ENCODE data around the gene PPP2R2C. TPM values are rescaled to one million over a fixed set of nuclear protein-coding genes. Genes with fewer than 3 reads are reported as not detected.

PPP2R2C gene
- total RNA-seq, 6 experiments from 2014 or later: 0.12 to 0.27 TPM; not detected in 4

DNA sequence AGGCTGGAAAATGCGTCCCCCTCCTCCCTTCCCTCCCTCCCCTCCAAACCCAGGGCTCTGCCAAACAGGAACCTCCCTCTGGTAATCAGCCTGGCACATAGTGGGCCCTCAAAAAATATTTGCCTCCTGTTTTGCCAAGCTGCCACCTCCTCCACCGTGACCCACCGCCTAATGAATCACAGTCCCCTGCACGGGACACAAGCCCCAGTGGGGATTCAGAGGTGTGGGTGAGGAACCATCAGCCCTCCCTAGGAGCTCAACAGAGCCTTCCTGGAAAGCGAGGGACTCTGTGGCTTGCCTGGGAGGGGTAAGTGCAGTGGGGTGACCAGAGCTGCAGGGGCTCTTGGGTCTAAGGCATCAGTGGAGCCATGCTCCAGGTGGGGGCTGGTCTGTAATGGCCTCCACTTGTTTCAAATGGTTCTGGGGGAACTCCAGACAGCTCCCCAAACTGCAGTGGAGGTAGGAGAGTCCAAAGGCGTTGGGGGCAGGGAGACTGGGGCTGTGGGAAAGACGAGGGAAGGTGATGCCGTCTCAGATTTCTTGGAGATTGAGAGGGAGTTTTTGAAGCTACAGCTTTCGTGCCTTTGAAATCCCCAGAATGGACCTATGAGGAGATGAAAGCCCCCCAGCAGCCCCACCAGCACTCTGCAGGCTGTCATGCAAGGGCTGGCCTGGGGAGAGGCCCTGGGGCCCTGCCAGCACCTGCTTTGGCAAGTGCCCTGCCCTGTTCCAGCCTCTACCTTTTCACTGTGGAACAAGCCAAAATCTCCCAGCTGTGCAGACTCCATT lies 1.0 kb upstream of the PPP2R2C start:
- DNase-seq: no peak
- Histone ChIP-seq H3K36me3 (no peaks in the 10 kb centered on the region), H3K9me3 (no peaks in the 10 kb centered on the region), H3K4me3 (no peak overlapping the region), H3K27me3 (peaks cover 0 to 8% of the 10 kb centered on the region in 2 donors), H3K27ac (no peak overlapping the region), H3K4me1 (peaks cover 0 to 12% (median 0%) of the 10 kb centered on the region in 4 donors)
- intact Hi-C loops (cut with DNase I): no loop called here
- TF ChIP-seq, protein P1, sequence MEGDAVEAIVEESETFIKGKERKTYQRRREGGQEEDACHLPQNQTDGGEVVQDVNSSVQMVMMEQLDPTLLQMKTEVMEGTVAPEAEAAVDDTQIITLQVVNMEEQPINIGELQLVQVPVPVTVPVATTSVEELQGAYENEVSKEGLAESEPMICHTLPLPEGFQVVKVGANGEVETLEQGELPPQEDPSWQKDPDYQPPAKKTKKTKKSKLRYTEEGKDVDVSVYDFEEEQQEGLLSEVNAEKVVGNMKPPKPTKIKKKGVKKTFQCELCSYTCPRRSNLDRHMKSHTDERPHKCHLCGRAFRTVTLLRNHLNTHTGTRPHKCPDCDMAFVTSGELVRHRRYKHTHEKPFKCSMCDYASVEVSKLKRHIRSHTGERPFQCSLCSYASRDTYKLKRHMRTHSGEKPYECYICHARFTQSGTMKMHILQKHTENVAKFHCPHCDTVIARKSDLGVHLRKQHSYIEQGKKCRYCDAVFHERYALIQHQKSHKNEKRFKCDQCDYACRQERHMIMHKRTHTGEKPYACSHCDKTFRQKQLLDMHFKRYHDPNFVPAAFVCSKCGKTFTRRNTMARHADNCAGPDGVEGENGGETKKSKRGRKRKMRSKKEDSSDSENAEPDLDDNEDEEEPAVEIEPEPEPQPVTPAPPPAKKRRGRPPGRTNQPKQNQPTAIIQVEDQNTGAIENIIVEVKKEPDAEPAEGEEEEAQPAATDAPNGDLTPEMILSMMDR (IDR thresholded peaks at IDR 0.05): no peak
- TF ChIP-seq POLR2A (IDR thresholded peaks at IDR 0.05): no peak
- 30% methylated on average over 8 of the region's 9 CpGs for WGBS (ENCODE audit: insufficient coverage, low coverage, low lambda C conversion rate, missing lambda C conversion rate)
- ATAC-seq: no peak

DNA sequence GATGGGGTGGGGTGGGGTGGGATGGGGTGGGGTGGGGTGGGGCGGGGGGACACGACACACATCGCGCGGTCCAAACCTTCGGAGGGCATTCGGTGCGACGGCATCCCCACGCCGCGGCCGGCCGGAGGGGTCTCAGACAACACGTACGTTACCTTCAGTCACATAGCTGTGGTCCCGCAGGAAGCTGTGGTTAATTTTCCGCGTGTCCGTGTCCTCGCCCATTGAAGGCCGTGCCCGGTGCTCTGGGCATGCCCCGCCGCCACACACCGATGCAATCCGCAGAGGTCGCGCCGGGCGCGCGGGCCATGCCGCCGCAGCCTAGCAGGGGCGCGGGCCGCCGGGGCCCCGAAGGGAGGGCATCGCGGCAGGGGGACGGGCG lies 417 bp downstream of the PPP2R2C start:
- TF ChIP-seq, protein P1 (IDR thresholded peaks at IDR 0.05): no peak
- TF ChIP-seq POLR2A (IDR thresholded peaks at IDR 0.05): no peak
- DNase-seq (peak in 1 of 3 donors; percentile 34), ATAC-seq (no peak)
- H3K9me3 ChIP-seq: no peaks in the 10 kb centered on the region
- WGBS (ENCODE audit: insufficient coverage, low coverage, low lambda C conversion rate, missing lambda C conversion rate): no CpG with 5 or more reads among the region's 44 CpGs
- H3K27ac ChIP-seq: no peak overlapping the region
- H3K4me1 ChIP-seq: peaks cover 0 to 12% (median 0%) of the 10 kb centered on the region in 4 donors
- peaks cover 0 to 8% of the 10 kb centered on the region in 2 donors for H3K27me3 ChIP-seq
- no peaks in the 10 kb centered on the region for H3K36me3 ChIP-seq
- H3K4me3 ChIP-seq: no peak overlapping the region
- intact Hi-C loops (cut with DNase I): no loop called here

DNA sequence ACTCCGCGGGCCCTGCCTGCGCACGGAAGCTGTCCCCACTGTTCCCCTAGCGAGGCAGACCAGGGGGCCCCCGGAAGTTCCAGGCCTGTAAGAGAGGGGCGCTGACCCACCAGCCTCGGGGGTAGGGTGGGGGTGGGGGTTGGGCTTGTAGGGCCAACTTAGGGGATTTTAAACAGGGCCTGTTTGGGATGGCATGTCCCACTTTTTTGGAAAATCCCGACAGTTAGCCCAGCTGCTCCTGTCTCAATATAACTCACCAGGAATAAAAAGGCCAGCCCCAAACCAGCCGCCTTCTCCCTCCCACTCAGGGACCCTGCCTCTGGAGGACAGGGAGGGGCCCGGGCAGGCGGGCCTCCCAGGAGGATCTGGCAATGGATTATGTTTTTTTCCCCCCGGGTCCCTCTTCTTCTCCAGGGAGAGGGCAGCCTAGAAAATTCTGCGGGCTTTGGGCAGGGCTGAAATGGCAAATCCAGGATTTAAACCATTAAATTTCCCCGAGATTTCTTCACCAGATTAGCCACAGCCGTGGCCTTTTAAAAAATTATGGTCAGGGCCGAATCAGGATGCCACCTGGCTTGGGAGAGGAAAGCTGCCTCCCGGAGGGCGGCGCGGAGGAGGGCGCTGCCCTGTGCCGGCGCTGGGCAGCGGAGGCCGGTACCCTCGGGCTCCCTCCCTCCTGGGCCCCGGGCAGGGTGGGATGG lies 957 bp downstream of the PPP2R2C start:
- no peaks in the 10 kb centered on the region for H3K36me3 ChIP-seq
- no peaks in the 10 kb centered on the region for H3K9me3 ChIP-seq
- intact Hi-C loops (cut with DNase I): no loop called here
- H3K4me1 ChIP-seq: peaks cover 0 to 12% (median 0%) of the 10 kb centered on the region in 4 donors
- TF ChIP-seq, protein P1 (IDR thresholded peaks at IDR 0.05): no peak
- TF ChIP-seq POLR2A (IDR thresholded peaks at IDR 0.05): no peak
- peak in 1 of 3 donors; percentile 7 for DNase-seq
- 6% methylated on average over 5 of the region's 28 CpGs for WGBS (ENCODE audit: insufficient coverage, low coverage, low lambda C conversion rate, missing lambda C conversion rate)
- peaks cover 0 to 8% of the 10 kb centered on the region in 2 donors for H3K27me3 ChIP-seq
- no peak for ATAC-seq
- peak overlapping the region in 1 of 3 donors; percentile 46 for H3K4me3 ChIP-seq
- H3K27ac ChIP-seq: no peak overlapping the region

DNA sequence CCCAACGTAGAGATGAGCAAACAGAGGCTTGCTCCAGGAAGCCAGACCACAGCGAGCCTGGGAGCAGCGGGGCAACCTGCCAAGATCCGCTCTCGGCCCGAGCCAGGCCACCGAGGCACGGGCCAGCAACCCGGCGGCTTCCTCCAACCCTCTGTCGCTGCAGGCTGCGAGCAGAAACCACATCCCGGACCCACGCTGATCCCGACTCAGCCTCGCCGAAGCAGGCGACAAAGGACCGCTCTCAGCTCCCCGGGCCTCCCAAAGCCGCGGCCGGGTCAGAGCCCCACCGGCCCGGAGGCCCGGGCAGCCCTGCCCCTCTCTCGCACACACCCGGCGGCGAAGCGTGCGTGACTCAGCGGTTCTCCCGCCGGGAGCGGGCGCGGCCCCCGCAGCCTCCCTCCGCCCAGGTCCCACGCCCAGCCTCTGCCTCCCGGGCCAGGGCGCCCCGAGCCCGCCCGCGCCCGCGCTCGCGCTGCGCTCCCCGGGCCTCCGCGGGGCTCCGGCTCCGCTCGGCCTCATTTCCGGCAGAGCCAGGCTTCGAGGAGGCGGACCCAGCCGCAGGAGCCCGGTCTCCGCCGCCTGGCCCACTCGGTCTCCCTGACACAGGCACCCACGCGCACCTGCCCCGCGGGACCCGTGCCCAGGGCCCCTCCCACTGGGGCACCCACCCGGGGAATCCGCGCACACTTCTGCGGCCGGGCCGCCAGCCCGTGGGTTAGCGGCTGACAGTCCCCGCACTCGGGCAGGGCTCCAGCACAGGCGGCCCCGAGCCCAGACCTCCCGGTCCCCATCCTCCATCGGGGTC lies 1.7 kb downstream of the PPP2R2C start:
- Histone ChIP-seq H3K27ac (no peak overlapping the region), H3K27me3 (peaks cover 0 to 8% of the 10 kb centered on the region in 2 donors), H3K36me3 (no peaks in the 10 kb centered on the region), H3K4me1 (peaks cover 0 to 12% (median 0%) of the 10 kb centered on the region in 4 donors), H3K9me3 (no peaks in the 10 kb centered on the region), H3K4me3 (peak overlapping the region in 1 of 3 donors; percentile 46)
- DNase-seq: peak in 2 of 3 donors; percentile 46 to 47
- WGBS (ENCODE audit: insufficient coverage, low coverage, low lambda C conversion rate, missing lambda C conversion rate): under 1% methylated on average over 17 of the region's 85 CpGs
- TF ChIP-seq, protein P1 (IDR thresholded peaks at IDR 0.05): no peak
- peak; percentile 14 to 60 (median 50) for ATAC-seq
- intact Hi-C loops (cut with DNase I): no loop called here

Measured in right lobe of liver (tissue), 6 donors.